ENCODE data around the gene VPS18. TPM values are rescaled to one million over a fixed set of nuclear protein-coding genes. Genes with fewer than 3 reads are reported as not detected.

The VPS18 gene
- total RNA-seq, 1 experiment from 2014 or later = 14.3 TPM

- Mint-ChIP-seq H3K27me3 (ENCODE audit: unreplicated experiment) (no peaks in the 10 kb centered on the region), H3K27ac (ENCODE audit: unreplicated experiment) (no peak overlapping the region), H3K9me3 (ENCODE audit: low read depth, unreplicated experiment) (no peaks in the 10 kb centered on the region), H3K4me1 (ENCODE audit: low read depth, unreplicated experiment) (peaks cover 7% of the 10 kb centered on the region), H3K4me3 (ENCODE audit: low read depth, unreplicated experiment) (no peak overlapping the region), H3K36me3 (ENCODE audit: insufficient read depth, unreplicated experiment) (peaks cover 47% of the 10 kb centered on the region)
- BruUV-seq (replicated peaks) = no TSS peak
- intact Hi-C loops (cut with micrococcal nuclease; ENCODE audit: unreplicated experiment) = loop anchor here (10.0 kb wide), 1 partner anchor 65 kb away; no protein-coding TSS in a partner anchor
- no peak for TF ChIP-seq CTCF (IDR thresholded peaks at IDR 0.05; ENCODE audit: unreplicated experiment)
- CTCF ChIA-PET = no interaction called here
- no peak for DNase-seq
Measured at GRCh38 chr15:40899536-40900207, 5.4 kb downstream of the VPS18 start.

GRCh38 chr15:40900256-40901052 lies 6.2 kb downstream of the VPS18 start:
- no peaks in the 10 kb centered on the region for H3K27me3 Mint-ChIP-seq (ENCODE audit: unreplicated experiment)
- intact Hi-C loops (cut with micrococcal nuclease; ENCODE audit: unreplicated experiment) = loop anchor here (10.0 kb wide), 1 partner anchor 64 kb away; no protein-coding TSS in a partner anchor
- H3K27ac Mint-ChIP-seq (ENCODE audit: unreplicated experiment) = no peak overlapping the region
- BruUV-seq (replicated peaks) = no TSS peak
- CTCF ChIA-PET = no interaction called here
- H3K36me3 Mint-ChIP-seq (ENCODE audit: insufficient read depth, unreplicated experiment) = peaks cover 40% of the 10 kb centered on the region
- H3K9me3 Mint-ChIP-seq (ENCODE audit: low read depth, unreplicated experiment) = no peaks in the 10 kb centered on the region
- DNase-seq = no peak
- no peak overlapping the region for H3K4me3 Mint-ChIP-seq (ENCODE audit: low read depth, unreplicated experiment)
- no peak for TF ChIP-seq CTCF (IDR thresholded peaks at IDR 0.05; ENCODE audit: unreplicated experiment)
- no peaks in the 10 kb centered on the region for H3K4me1 Mint-ChIP-seq (ENCODE audit: low read depth, unreplicated experiment)

GRCh38 chr15:40901053-40901443 lies 6.8 kb downstream of the VPS18 start:
- Mint-ChIP-seq H3K4me1 (ENCODE audit: low read depth, unreplicated experiment) (no peaks in the 10 kb centered on the region), H3K27ac (ENCODE audit: unreplicated experiment) (no peak overlapping the region), H3K4me3 (ENCODE audit: low read depth, unreplicated experiment) (no peak overlapping the region), H3K27me3 (ENCODE audit: unreplicated experiment) (no peaks in the 10 kb centered on the region), H3K9me3 (ENCODE audit: low read depth, unreplicated experiment) (no peaks in the 10 kb centered on the region), H3K36me3 (ENCODE audit: insufficient read depth, unreplicated experiment) (peaks cover 37% of the 10 kb centered on the region)
- CTCF ChIA-PET = no interaction called here
- intact Hi-C loops (cut with micrococcal nuclease; ENCODE audit: unreplicated experiment) = loop anchor here (10.0 kb wide), 1 partner anchor 64 kb away; no protein-coding TSS in a partner anchor
- BruUV-seq (replicated peaks) = no TSS peak
- TF ChIP-seq CTCF (IDR thresholded peaks at IDR 0.05; ENCODE audit: unreplicated experiment) = no peak
- DNase-seq = no peak

GRCh38 chr15:40902605-40903561 lies 8.6 kb downstream of the VPS18 start:
- intact Hi-C loops (cut with micrococcal nuclease; ENCODE audit: unreplicated experiment) = loop anchor here (10.0 kb wide), 1 partner anchor 62 kb away; no protein-coding TSS in a partner anchor
- TF ChIP-seq CTCF (IDR thresholded peaks at IDR 0.05; ENCODE audit: unreplicated experiment) = no peak
- Mint-ChIP-seq H3K36me3 (ENCODE audit: insufficient read depth, unreplicated experiment) (peaks cover 31% of the 10 kb centered on the region), H3K9me3 (ENCODE audit: low read depth, unreplicated experiment) (no peaks in the 10 kb centered on the region), H3K27ac (ENCODE audit: unreplicated experiment) (no peak overlapping the region), H3K4me1 (ENCODE audit: low read depth, unreplicated experiment) (no peaks in the 10 kb centered on the region), H3K4me3 (ENCODE audit: low read depth, unreplicated experiment) (no peak overlapping the region), H3K27me3 (ENCODE audit: unreplicated experiment) (no peaks in the 10 kb centered on the region)
- no peak for DNase-seq
- CTCF ChIA-PET = interaction anchor here (0.5 to 1.5 kb wide), 5 partner anchors 9 to 194 kb away, joined by 3 to 4 read pairs (median 4); partner anchors contain the start of gene VPS18
- no TSS peak for BruUV-seq (replicated peaks)

Data from Calu3 (cell line).